HG03378 (cell line): ENCODE data around the gene LTBP3.
A peak's percentile ranks its signal among the peaks of the same experiment; 100 is the strongest.

Experiments used
- ATAC-seq: cut with Tn5 transposase; IDR thresholded peaks from one replicate; pipeline ENCODE4 v1.9.1; 2021; ENCODE audit warnings: mild to moderate bottlenecking, moderate library complexity; ENCODE audit not compliant: unreplicated experiment

Gene LTBP3

DNA sequence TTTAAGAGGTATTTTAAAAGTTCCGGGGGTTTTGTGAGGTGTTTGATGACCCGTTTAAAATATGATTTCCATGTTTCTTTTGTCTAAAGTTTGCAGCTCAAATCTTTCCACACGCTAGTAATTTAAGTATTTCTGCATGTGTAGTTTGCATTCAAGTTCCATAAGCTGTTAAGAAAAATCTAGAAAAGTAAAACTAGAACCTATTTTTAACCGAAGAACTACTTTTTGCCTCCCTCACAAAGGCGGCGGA is 59.5 kb downstream of the LTBP3 start:
- no peak for ATAC-seq

DNA sequence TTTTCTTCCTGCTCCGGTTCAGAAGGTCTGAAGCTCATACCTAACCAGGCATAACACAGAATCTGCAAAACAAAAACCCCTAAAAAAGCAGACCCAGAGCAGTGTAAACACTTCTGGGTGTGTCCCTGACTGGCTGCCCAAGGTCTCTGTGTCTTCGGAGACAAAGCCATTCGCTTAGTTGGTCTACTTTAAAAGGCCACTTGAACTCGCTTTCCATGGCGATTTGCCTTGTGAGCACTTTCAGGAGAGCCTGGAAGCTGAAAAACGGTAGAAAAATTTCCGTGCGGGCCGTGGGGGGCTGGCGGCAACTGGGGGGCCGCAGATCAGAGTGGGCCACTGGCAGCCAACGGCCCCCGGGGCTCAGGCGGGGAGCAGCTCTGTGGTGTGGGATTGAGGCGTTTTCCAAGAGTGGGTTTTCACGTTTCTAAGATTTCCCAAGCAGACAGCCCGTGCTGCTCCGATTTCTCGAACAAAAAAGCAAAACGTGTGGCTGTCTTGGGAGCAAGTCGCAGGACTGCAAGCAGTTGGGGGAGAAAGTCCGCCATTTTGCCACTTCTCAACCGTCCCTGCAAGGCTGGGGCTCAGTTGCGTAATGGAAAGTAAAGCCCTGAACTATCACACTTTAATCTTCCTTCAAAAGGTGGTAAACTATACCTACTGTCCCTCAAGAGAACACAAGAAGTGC is 60.0 kb downstream of the LTBP3 start:
- ATAC-seq, result no peak

DNA sequence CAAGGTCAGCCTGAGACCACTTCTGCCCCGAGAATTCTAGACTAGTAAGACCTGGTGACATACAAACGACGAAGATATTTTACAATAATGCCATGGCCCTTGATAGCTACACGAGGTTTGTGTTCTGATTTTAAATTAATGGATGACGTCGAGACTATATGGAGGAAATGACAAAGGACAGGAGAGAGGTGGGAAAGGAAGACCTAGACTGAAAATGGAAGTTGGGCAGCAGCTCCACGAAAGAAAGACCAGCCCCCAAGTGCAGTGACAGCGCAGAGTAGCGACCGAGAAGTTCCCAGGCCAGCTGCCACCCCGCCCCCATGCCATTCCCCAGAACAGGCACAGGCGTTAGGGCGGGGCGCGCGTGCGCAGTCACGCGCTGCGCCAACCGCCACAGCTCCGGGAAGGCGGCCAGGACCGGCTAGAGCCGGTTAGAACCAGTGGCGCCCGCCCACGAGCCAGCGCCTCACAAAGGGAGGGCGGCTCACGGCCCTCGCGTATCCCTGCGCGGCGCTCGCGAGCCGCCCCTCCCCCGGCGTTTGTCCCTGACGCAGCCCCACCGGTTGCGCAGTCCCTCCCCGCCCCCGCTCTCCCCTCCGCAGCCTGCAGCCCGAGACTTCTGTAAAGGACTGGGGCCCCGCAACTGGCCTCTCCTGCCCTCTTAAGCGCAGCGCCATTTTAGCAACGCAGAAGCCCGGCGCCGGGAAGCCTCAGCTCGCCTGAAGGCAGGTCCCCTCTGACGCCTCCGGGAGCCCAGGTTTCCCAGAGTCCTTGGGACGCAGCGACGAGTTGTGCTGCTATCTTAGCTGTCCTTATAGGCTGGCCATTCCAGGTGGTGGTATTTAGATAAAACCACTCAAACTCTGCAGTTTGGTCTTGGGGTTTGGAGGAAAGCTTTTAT is 60.8 kb downstream of the LTBP3 start:
- peak; percentile 44 for ATAC-seq

DNA sequence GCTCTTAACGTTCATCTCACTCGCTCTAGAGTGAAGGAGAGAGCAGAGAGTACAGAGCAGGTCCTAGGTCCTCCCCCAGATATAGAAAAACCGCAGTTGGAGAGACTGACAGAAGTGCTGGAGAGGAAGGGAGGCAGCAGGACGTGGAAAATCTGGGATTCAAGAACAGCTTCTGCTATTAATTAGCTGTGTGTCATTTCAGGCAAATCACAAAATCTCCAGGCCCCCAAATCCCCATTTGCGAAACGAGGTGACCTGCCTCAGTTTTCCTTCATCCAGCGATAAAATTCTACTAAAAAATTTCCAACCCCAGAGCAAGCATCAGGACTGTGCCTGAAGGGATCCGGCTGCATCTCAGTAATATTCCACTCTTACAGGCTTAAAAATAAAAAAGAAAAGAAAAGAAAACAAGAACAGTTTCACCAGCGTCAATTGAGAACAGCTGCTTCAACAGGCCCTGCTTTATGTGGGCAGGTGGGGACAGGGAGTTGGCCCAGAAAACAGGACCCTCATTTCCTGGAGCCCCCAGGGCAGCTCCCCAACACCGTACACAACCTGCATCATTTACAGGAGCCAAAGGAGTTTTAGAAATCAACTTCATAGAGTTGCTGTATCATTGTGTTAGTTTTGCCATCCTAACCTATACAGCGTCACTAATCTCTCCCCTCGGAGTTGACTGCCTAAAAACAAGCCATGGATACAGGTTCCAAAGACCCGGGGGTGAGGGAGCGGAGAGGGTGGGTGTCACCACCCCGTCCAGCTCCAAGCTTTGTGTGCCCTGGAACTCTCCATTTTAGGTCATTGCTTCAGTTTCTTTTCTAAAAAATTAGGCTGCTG is 61.6 kb downstream of the LTBP3 start:
- peak; percentile 9 for ATAC-seq

DNA sequence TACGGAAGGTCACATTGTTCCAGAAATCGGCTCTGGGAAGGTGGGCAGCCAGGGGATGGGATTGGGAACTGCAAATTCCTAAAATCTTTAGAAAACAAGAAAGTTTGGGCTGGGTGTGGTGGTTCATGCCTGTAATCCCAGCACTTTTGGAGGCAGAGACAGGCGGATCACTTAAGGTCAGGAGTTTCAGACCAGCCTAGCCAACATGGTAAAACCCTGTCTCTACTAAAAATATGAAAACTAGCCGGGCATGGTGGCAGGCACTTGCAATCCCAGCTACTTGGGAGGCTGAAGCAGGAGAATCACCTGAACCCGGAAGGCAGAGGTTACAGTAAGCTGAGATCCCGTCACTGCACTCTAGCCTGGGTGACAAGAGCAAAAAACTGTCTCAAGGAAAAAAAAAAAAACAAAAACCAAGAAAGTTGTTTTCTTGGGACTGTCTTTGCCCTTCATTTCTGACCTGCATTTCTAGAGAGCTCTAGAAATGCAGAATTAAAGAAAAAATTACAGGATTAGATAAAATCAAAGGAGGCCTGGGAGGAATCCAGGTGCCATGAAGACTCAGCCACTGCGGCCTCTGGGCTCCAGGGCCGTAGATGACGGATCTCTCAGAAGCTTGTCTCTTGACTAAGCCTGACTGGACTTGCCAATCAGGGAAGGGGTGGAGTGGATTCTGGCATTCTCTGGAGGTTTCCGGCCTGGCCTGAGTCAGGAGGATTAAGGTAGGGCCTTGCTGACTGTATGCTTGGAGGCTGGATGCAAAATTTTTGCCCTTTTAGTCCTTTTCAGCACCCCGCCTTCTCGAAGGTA is 64.6 kb downstream of the LTBP3 start:
- no peak for ATAC-seq

DNA sequence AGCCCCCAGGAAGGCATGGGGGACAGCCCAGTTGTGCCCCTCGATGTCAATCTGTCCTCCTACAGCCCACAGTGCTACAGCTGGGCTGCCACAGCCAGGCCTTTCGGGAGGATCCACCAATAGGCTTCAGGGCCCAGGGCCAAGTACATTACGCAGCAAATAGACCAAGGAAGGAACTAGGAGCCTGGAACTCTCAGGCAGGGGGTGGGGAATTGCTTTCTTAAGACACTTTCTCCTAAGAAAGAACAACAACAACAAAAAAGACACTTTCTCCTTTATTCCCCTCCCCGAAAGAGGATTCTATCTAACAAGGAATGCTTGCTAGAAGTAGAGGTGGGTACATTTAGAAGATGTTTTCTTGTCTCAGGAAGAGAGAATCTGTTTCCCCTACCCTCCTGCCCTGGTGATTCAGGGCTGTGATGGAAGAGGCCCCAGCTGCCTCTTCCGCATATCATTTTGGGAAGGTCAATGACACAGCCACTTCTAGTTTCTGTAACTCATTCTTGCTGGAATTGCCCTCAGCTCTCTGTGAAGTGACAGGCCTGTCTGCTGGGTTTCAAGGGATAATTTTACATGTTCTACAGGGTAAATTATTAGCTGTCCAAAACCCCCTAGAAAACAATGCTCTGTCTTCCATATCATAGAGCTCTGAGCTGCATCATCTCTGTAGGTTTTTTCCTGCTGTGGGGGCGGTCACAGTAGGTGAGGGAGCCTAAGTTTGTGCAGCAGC is 65.4 kb downstream of the LTBP3 start:
- no peak for ATAC-seq

DNA sequence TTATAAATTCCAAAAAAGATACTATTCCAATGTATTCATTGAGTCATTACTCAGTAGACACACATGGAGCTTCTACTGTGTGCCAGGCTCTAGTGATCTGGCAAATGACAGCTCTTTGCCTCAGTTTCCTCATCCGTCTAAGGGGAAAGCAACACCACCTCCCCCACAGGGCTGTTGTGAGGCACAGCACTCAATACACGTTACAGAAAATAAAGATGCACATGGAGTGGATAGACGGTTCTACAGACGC is 65.8 kb downstream of the LTBP3 start:
- ATAC-seq, result no peak

DNA sequence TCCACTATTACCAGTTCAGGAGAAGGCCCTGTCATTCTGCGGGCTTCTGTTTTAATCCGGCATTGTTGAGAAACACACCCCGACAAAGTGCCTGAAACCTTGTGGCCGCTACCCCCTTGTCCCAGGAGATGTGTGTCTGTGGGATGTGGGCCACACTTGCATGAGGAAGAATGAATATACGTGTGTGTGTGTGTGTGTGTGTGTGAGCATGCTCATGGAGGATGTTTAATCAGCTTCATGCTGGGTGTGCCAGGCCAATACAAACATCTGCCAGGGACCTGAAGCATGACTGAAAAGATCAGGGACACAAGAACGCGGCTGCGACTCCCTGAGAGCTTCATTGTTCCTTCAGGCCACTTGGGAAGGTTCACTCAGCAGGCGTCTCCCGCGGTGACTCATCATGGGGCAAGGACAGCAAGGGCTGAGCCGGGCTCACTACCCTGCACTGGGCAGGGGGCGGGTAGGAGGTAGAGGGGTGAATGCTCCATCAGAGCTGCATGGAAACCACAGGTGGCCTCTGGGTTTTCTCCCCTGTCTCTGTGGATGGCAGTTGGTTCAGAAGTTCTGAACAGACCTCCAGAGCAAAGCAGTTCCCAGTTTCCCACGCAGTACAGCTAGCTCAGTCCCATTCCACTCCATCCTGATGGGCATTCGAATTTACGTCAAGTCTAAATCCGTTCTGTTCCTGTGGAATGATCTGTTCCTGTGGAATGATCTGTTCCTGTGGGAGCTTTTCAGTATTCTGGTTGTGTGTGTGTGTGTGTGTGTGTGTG is 66.4 kb downstream of the LTBP3 start:
- ATAC-seq, result no peak

DNA sequence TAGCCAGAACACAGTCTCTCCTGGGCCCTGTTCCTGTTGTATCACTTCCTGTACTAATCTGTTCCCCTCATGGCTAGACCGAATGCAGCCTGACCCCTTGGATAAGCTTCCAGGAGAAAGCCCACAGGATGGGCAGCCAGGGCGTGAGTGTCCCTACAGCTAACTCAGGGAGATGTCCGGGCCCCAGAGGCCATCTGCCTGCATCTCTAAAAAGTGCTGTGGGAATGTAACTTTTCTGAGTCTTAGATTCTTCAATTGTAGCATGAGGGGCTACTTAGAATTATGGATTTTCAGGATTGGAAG is 67.0 kb downstream of the LTBP3 start:
- no peak for ATAC-seq

DNA sequence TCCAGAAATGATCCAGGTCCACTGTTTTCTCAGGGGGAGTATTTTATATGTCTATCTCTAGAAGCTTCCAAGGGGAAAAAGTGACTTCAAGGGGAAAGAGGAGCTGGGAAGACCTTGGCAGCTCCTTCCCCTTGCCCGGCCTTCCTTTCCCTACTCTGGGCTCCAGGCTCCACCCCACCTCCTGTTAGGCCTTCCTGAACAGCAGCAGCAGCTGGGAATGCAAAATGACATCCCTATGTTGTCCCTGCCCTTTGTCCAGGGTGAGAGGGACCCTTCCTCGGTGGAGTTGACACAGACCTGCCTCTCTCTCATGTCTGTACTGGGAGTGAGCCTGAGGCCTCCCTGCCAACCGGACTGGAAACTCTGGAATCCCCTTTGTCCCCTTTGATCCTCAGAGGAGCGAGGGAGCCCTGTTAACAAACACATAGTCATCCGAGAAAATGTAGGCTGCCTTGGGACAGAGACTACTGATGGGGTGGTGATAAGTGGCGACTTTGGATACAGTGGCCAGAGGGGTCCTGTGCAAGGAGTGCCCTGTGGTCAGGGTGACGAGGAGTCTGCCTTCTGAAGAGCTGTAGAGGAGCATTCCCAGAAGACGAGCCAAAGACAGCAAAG is 68.3 kb downstream of the LTBP3 start:
- ATAC-seq, result no peak

DNA sequence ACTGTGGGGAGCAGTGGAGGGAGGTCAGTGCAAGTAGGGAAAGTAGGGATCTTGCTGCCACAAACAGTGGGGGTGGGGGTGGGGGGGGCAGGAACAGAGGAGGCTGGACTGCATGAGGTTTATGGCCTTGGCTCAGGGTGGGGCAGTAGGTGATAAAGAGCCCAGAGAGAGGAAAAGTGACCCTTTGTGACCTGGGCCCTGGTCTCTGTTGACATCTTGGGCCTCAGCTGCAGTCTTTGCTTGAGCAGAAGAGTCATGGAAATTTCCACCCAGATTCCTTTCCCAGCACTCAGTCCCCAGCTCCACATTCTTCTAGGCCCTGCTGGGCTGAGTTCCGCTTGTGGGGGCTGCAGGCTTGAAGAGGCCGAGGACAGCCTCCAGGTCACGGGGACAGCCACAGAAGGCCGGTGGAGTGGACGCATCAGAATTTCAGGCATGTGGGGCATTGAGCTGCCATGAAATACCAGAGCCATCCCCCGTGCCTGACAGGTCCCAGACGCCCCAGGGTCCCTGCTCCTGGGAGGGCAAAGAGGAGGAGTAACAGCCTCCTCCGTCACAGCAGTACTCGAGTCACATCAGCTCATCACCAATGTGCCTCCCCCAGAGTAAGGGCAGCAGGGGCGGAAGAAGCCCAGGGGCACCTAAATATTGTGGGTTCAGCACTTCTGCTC is 69.0 kb downstream of the LTBP3 start:
- no peak for ATAC-seq
